GM11168 (cell line): ENCODE measurements around the gene B3GALT6.

ENCODE experiments used
- in situ Hi-C: fragments of 300-500 bp; cut with MboI; formaldehyde crosslinking; loops from one replicate; pipeline ENCODE4 v1.12.0; 2022; ENCODE audit warnings: low sequenced_read_pairs; ENCODE audit not compliant: unreplicated experiment

Gene B3GALT6

DNA sequence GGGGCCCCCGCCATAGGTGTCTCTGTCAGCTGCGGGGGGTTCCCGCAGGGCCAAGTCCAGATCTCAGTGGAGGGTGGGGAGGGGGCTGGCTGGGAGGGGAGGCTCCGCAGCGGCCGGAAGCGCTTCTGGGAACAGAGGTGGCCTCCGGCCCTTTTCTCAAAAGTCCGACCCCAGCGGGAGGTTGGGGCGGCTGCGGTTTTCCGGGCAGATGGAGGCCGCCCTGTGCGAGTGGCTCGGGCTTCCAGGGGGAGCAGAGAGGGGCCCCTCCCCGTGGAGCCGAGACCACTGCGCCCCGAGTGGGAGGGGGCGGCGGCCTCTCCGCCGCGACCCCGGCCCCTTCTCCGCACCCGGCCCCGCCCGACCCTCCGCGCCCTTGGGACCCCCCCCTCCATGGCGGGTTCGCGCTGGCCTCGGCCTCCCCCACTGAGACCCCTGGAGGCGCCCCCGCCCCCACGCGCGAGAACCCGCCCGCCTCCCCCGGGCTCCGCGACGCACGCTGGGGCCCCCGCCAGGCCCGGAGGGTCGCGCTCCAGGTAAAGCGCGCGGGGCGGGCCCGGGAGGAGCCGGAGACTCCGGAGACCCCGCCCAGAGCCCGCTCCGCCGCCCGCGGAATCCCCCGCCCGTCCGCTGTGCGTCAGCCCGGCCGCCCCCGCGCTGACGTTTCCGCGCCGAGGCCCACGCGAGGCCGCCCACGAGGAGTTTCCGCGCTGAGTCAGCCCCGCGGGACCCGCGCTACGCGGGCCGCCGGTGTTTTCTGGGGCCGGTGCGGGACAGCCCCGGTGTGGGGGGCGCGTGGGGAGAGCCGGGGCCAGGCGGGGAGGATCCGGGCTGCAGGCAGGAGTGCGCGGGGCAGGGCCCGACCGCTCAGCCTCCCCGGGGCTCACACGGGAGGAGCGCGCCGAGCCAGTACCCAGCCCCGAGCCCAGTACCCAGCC is 30.9 kb upstream of the B3GALT6 start:
- in situ Hi-C loops, result no loop called here

DNA sequence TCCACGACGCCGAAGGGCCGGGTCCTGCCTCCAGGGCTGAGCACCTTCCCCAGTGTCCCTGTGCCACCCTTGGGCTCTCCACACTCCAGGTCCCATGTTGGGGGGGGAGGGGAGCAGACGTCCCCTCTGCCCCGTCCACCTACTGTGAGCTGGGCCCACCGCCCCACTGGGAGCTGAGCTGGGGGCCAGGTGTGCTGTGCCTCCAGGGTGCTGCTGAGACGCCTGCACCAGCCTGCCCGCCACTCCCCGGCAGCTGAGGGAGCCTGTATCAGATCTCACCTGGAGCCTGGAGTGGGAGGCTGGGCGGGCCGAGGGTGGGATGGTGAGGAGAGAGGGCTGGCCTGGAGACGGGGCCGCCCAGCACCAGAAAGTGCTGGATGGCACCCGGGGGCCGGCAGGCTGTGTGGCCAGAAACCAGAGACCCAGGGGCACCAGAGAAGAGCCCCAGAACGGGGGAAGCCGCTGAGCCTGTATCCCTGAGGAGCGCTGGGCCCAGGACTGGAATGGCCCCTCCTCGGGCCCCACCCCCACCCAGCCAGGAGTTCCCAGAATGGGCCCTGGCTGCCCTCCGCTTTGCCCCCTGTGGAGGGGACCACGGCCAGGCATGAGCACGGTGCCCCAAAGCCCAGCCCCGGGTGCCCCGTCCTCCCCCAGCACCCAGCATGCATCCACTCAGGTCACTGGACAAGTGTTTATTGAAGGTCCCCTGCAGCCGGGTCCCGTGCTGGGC is 29.0 kb upstream of the B3GALT6 start:
- in situ Hi-C loops, result no loop called here

GRCh38 chr1:1203561-1204424 is 28.2 kb upstream of the B3GALT6 start:
- in situ Hi-C loops, result no loop called here

- in situ Hi-C loops, result no loop called here
Observed at GRCh38 chr1:1204425-1204920, 27.6 kb upstream of the B3GALT6 start.

DNA sequence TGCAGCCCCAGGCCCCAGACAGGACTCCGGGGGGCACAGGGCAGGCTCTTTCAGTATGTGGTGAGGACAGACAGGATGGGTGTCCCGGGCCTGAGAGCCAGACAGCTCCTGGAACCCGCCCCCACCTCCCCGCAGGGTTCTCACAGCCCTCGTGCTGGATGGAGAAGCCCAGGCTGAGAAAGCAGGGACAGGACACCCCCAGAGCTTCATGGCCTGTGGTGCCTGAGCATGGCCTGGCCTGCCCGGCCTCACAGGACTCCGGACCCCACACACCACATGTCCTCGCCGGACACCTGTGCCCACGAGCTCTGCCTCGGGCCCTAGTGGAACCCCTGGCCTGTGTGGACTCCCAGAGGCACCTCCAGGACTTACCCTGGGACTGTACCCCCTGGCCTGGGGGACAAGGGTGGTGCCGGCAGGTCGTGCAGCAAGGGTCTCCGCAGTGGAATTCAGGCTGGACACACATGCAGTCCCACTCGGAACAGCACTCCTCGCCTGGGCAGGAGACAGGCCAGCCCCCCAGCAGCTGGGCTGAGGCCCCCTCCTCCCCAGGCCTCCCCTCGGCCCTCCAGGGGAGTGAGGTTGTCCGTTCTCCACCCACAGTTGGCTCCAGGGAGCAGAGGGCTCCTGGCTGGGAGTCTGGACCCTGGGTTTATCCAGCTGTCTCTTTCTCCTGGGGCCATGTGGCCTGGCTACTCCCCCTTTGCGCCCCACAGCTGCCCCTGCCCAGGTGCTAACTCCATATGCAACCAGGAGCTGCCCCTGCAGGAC is 26.9 kb upstream of the B3GALT6 start:
- in situ Hi-C loops, result no loop called here

DNA sequence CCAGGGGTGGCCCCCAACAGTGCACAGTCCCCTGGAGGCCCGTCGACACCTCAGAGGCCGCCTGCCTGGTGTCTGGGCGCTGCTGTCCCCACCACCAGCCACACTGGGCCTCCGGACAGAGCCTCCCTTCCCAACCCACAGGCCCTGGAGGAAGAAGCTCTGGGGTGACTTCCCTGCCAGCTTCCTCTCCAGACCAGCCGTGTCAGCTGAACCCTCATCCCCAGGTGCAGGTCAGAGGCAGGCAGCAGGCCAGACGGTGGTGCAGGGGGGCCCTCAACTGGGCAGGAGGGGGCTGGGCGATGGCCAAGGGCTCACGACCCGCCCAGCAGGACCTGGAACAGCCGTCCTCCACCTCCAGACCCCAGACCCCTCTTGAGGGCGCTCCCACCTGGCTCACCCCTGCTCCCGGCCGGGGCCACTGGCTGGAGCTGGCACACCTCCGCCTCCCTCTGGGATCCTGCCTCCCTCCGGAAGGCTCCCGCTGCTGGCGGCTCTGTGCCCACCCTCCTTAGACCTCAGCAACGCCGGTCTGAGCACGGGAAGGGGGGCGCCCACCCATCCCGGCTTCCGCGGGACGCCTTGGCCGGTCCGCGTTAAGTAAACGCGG is 26.2 kb upstream of the B3GALT6 start:
- in situ Hi-C loops, result no loop called here

DNA sequence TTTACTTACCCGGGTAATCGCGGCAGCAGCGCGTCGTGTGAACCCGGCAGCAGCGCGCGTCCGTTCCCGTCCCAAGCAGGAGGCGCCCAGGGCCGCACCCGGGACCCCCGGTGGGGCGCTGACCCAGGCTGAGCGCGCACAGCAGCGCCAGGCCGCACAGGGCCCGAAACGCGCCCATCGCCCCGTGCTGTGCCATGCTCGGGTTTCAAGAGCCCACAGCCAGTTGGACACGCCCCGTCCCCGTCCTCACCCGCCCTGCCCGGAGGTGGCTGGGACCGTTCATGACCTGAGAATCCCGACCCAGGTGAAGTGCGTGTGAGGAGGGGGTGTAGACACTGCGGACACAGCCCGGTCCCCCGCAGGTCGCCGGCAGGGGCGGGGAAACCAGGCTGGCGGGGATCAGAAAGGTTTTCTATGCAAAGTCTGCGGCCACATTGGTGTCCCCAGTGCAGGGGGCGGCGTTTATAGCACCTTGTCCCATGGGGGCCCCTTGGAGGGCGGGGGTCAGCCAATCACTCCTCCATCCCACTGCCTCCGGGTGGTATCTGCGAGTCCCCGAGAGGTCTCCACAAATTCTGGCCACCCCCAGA is 25.6 kb upstream of the B3GALT6 start, which contains the start of gene TNFRSF18:
TSS of gene TNFRSF18 (minus strand) at position 217 of the 590 bp plus-strand sequence. CDS start at position 196, 21 bp downstream.
- in situ Hi-C loops, result no loop called here

- in situ Hi-C loops, result no loop called here
Observed at GRCh38 chr1:1206966-1207531, 25.0 kb upstream of the B3GALT6 start.

DNA sequence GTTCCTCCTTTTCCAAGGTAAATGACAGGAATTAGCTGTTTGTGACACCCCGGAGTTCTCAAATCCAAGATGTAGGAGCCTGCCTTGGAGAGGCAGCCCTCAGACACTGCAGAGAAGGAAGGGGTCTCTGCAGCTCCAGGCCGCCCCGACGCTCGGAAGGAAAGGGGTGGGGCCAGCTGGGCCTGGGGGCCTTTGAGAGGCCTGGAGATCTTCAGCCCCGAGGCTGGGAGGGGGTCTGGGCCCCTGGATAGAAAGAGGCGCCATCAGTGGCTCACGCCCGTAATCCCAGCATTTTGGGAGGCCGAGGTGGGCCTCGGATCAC is 24.5 kb upstream of the B3GALT6 start:
- in situ Hi-C loops, result no loop called here

- in situ Hi-C loops, result no loop called here
Observed at GRCh38 chr1:1208713-1209433, 23.2 kb upstream of the B3GALT6 start.

- in situ Hi-C loops, result no loop called here
Observed at GRCh38 chr1:1210726-1211540, 21.1 kb upstream of the B3GALT6 start.

DNA sequence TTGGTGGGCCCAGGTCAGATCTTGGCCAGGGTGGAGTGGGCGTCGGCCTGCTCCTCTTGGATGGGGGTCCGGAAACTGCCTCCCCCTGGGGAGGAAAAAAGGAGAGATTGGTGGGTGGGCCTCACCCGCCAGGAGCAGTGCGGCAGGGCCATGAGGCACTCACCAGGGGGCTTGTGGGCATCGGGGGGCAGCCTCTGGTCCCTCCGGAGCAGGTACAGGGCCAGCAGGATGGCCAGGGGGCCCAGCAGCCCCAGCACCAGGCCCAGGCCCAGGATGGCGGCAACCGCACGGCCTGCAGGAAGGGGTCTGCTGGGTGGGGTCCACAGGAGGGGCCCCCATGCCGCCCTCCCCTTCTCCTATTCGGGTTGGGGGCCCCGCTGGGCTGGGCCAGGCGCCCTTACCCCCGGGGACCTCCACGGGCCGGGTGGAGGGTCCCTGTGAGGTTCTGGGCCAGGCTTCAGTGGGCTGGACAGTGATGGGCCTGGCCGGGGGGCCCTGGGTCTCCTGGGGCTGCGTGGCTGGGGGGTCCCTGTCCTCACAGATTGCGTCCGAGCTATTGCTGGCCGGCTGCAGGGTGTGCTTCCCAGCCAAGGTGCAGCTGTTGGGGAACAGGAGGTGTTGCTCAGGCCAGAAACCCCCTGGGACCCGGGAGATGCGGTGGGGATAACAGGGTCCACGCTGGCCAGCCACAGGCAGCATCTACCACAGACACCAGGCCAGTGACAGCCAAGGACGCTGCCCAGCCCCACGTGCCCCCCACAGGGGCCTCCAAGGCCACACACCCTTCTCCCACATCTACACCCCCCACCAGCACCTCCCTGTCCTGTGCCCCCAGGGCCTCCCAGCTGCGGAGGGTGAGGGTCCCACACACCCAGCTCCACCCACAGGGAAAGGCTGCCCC is 20.2 kb upstream of the B3GALT6 start:
- in situ Hi-C loops, result no loop called here

DNA sequence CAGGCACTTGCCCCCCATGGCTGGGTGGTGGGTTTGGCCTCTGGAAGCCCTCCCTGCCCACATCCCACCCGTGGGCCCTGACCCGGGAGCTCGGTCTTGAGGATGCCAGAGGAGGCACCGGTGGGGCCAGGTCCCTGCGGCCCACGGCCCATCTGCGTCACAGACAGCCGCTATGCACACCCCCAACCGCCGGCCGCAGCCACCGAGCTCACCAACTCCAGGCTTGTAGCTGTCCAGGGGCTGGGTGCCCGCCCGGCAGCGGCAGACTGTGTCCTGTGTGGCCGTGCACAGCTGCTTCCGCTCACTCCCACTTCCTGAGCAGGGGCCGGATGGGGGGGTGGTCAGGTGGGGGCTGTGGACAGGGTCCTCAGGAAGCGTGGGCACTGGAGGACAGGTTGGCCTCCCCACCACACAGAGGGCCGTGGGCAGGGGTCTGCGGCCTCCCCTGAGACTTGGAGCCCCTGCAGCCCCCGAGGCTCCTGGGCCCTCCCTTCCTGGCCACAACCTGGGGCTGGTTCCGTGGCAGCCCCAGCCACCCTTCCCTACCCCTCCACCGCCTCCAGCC is 19.2 kb upstream of the B3GALT6 start:
- in situ Hi-C loops, result no loop called here

DNA sequence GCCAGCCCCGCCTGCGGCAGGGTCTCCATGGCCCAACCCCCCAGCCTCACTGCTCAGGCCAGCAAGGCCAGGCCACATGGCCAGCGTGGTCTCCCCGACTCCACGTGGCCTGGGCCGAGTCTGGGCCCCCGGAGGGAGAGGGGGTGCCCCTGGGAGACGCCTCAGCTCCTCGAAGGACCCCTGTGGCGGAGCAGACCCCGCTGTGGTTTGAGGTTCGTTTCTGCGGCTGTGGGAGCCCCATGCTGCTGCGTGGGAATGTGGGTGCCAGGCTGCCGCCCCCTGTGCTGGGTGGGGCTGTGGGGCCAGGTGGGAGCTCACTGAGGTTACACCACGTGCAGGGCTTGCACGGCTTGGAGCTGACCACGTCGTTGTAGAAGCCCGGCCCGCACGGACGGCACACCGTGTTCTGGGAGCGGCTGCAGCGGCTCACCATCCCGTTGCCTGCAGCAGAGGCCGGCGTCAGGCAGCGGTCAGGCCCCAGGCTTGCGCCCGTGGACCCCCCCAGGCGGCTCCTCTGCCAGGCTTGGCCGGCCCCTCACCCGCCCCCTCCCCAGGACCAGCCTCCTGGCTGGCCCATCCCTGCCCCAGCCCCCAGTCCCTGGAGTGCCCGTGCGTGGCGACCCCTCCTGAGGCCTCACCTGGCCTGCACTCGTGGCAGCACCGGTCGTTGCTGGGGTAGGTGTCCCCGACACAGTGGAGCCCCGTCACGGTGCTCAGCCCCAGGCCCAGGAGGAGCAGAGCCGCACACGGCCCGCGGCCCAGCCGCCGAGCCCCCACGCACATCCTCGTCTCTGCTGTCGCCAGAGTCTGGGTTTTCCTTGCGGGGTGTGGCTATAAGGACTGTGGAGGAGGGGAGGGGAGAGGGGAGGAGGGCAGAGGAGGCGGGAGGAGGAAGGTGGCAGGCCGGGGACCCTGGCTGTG is 18.4 kb upstream of the B3GALT6 start, which contains the start of gene TNFRSF4:
TSS of gene TNFRSF4 (minus strand) at position 809 of the 921 bp plus-strand sequence. CDS start at position 783, 26 bp downstream.
- in situ Hi-C loops, result no loop called here
